GM19025 (cell line): Measurements from ENCODE around the gene ZNF816.
"Not testable (repeated sequence)": the region's sequence is repeated elsewhere in the genome, so short reads cannot be mapped to it uniquely, and the experiment has no call there.

Source experiments
- ATAC-seq: cut with Tn5 transposase; IDR thresholded peaks from one replicate; pipeline ENCODE4 v1.9.1; 2021; ENCODE audit warnings: mild to moderate bottlenecking, low read depth, moderate library complexity; ENCODE audit not compliant: unreplicated experiment

The ZNF816 gene

DNA sequence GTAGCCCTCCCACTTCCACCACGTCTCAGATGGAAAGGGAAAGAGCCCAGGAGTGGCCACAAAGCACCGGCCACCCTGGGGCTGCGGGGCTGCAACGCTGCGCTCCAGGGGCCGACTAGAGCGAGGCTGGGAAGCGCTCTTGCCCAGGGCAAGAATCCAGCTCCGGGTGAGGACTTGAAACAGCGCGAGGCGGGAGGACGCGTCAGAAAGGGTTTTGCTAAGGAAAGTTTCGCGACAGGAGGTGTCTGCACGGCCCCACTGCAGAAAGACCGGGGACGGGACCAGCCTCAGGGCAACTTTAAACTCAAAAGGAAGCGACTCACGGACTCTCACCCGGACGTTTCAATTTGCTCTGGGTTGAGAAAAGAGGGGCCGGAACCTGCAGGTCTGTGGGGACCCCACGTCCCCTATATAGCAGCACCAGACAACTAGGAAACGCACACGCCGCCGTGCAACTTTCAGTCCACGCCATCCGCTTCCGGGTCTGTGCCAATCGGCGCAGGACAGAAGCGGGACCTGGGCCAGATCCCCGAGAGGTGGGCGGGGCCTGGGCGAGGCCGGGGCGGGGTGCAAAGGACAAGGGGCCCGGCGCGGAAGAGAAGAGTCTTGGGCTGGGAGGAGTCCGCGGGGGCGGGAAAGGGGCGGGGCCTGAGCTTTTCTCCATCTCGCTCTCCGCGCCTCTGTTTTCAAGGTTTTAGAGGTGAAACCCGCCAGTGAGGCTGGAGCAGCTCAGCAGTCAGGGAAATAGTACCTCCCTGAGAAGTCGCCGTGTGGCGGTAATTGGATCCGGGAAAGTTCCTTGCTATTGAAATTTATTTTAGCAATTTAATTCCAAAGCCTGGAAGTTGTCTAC, at the start of gene ZNF816:
Gene ZNF816 (minus strand): TSS at position 488 of the 853 bp plus-strand sequence. CDS start 6,792 bp downstream, outside the sequence.
- ATAC-seq: peak; percentile 99

DNA sequence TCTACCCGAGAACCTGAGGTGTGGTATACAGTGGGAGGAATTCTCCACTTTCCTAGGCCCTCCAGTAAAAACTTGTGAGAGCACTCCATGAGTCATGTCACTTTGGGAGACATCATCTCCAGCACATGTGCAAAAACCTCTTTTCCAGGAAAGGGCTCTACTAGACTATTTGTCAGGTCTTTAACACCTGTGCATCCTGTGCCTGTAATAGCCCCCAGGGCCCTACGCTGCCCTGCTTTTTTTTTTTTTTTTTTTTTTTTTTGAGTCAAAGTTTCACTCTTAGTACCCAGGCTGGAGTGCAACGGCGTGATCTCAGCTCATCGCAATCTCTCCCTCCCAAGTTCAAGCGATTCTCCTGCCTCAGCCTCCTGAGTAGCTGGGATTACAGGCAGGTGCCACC, 49.3 kb upstream of the ZNF816 start:
- no peak for ATAC-seq

DNA sequence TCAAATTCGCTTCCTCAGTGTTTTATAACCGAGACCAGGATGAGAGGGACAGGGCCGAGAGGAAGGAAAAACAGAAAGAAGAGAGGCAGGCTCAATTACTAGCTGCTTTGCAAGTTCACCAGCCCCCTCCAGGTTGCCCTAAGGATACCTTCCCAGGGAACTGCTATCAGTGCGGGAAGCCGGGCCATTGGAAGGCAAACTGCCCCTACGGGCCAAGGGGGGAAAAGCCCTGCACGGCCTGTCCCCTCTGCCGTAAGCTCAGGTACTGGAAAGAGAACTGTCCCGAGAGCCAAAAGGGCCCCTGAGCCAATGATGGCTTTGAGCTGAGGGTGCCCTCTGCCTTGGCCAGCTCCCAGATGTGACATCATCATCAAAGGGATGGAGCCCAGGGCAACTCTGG, 47.8 kb upstream of the ZNF816 start:
- ATAC-seq: no peak

DNA sequence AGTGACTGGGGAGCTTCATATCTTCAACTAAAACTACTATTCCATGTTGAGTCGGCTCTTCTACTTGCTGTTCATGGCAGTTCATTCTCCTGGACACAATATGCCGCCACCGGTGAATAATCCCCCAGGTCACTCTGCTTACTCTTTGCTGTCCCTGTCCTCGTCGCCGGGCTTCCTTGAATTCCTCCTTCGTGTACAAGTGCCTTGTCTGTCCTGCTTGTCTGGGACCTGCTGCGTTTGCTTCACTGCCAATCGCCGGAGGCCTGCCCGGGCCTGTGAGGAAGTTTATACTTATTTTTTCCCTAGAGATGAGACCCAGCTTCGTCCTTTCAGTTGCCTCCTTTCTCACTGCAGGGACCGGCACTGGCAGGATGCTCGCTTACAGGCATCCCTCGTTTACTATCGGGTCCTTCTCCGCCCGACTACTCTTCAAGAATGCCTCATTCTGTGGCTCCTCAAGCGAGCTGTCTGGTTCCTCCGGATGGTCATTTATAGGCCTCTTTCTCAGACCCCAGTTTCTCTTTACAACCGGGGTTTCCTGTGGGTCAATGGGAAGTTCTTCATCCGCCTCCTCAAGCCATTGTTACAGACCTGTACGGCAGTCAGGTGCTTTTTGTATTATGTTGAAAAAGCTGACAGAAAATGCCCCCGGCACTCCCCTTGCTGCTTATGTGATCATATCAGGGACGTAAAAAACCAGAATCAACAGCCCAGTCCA, 45.5 kb upstream of the ZNF816 start:
- ATAC-seq: no peak

DNA sequence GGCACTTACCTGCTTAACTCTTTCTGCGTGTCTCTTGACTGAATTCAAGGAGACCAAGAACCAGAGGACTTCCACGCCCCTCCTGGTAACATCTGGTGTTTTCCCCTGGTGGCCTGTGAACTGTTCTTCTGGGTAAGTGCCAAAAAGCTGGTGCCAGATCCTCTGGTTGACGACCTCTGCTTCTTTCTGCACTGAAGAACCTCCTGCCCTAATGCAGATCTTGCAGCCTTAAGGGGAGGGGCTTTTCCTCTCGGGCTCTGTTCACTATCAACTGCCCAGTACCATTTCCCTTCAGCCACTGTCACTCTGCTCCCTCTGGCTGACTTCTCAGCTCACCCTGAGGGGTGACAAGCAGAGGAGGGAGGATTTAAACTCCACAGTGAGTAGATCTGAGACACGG, 44.9 kb upstream of the ZNF816 start:
- ATAC-seq: no peak

DNA sequence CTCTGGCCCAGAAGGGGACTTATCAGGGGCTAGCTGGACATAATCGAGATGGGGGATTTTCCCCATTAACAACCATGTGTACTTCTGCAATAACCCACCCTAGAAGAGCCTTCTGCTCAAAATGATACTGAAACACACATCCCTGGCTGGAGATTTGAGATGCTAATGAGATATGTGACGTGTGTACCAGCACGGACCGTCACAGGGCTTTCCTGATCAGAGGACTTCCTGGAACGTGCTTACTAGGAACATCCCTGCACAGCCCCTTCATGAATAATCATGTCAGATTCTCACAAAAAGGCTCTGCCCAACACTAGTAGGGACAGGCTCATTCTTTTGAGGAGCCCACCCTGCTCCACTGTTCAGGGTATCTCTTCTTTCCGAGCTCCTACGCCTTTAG, 44.5 kb upstream of the ZNF816 start:
- no peak for ATAC-seq

DNA sequence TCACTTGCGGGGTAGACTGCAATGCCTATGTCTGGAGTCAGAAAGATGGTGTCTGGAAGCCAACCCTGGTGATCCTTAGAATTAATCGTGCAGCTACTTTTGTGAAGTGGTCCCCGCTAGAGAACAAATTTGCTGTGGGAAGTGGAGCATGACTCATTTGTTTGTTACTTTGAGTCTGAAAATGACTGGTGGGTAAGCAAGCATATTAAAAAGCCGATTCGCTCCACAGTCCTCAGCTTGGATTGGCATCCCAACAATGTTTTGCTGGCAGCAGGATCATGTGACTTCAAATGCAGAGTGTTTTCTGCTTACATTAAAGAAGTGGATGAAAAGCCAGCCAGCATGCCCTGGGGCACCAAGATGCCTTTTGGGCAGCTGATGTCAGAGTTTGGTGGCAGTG, 41.6 kb upstream of the ZNF816 start:
- no peak for ATAC-seq

DNA sequence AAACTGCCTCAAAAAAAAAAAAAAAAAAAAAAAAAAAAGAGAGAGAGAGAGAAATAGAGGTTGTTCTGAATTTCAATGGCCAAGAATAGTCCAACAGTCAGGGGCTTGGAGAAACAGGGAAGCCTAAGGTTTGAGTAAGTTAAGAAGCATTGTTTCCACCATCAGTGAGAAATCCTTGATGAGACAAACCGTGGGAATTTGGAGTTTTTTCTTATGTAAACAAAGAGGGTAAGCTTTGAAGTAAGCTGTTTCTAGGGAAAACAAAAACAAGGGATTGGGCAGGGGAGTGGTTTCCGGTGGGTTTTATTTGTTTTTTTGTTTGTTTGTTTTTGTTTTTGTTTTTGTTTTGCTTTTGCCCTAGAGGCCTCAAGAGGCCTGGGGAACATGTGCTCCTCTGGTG, 39.8 kb upstream of the ZNF816 start:
- no peak for ATAC-seq

DNA sequence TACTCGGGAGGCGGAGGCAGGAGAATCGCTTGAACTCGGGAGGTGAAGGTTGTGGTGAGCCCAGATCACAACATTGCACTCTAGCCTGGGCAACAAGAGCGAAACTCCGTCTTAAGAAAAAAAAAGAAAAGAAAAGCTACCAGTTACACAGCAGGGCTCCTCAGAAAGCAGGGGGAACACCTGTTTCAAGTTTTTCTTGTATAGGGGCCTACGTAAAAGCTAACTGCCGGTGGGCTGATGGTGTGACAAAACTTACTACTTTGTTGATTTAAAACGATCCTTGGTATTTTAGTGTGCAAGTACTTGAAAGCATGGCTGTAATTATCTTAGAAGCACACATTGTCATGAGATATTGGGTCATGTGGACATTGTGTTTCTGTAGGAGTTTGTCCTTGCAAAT, 35.3 kb upstream of the ZNF816 start:
- no peak for ATAC-seq

DNA sequence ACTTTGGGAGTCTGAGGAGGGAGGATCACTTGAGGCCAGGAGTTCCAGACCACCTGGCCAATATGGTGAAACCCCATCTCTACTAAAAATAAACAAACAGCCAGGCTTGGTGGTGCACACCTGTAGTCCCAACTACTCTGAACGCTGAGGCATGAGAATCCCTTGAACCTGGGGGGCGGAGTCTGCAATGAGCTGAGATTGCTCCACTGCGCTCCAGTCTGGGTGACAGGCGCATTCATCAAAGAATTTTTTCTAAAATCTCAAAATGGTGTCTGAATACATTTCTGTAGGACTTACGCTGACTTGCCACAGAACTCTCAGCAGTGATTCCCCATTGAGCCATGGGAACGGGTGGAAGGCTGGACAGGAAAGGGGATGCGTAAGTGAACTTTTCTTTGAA, 33.0 kb upstream of the ZNF816 start:
- no peak for ATAC-seq

DNA sequence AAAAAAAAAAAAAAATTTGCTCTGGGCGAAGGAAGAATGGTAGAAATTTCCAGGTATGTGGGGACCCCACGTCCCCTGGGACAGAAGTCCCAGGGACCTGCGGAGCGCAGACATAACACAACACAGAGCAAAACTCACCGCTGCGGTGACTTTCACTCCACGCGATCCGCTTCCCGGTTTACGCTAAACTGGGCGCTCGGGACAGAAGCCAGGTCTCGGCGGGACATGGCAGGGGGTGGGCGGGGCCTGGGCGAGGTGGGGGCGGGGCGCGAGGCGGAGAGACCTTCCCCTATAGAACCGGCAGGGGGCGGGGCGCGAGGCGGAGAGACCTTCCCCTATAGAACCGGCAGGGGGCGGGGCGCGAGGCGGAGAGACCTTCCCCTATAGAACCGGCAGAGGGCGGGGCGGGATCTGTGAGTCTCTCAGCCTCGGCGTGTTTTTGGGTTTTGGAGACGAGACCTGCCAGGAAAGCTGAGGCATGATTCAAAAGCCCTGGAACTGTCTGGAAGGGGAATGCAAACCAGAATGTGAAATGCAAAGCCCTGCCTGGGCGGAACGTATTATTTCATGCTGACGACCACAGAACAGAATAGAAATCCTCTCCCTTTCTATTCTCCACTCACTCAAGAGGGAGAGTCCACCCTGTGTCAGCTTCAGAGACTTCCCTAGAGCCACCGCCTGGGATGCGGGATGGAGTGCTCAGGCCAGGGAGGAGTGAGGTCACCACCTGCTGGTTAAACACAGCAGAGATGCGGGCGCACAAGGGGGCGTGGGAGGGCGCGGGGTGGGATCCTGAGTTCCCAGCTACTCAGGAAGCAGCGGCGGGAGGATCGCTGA, 30.9 kb upstream of the ZNF816 start:
- ATAC-seq: no peak

DNA sequence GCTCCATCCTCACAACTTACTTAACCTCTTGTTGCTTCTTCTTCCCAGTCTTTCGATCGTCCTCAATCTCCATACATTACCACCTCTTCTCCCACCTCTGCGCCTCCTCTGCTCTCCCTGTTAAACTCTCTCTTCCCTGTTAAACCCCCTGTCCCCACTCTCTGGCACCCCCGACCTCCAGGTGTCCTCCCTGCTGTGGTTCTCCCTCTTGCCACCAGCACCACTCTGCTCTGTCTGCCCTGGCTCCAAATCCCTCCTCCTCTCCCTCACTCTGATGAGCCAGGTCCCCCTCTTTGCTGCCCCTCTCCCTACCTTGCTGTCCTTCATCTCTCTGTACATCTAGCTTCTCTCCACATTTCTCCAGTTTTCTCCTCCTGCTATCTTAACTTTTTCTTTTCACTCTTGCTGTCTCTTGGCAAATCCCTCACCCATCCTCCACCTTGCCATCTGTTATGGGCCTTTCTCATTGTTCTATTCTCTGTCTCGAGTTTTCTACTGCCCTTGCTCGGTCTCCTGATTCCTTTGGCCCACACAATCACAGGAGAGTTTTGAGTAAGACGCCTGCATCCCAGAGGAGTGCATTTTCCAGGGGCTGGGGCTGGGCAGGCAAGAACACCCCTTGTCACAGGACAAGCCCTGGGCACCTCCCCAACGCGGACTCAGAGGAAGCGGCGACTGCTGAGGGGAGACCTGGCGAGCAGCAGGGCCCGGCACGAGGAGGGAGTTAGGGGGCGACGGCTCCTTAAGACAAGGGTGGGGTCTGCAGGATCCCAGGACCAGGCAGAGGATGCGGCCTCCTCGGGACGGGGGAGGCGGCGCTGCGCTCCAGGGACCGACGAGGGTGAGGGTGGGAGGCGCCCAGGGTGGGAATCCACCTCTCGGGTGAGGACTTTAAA, 29.7 kb upstream of the ZNF816 start:
- no peak for ATAC-seq

DNA sequence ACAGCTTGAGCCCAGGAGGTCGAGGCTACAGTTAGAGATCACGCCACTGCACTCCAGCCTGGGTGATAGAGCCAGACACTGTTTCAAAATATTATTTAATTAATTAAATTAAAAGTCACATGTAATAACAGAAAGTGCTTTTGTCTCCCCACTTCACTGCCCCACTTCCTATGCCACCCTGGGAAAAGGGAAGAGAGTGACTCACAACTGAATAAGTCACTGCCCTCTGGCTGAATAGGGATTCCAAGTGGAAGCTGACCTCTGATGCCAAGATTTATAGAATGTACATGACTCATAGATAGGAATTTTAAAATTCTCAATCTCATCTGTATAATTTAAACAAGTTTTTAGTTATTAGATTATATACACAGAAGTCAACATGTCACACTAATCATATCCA, 28.8 kb upstream of the ZNF816 start:
- ATAC-seq: no peak

DNA sequence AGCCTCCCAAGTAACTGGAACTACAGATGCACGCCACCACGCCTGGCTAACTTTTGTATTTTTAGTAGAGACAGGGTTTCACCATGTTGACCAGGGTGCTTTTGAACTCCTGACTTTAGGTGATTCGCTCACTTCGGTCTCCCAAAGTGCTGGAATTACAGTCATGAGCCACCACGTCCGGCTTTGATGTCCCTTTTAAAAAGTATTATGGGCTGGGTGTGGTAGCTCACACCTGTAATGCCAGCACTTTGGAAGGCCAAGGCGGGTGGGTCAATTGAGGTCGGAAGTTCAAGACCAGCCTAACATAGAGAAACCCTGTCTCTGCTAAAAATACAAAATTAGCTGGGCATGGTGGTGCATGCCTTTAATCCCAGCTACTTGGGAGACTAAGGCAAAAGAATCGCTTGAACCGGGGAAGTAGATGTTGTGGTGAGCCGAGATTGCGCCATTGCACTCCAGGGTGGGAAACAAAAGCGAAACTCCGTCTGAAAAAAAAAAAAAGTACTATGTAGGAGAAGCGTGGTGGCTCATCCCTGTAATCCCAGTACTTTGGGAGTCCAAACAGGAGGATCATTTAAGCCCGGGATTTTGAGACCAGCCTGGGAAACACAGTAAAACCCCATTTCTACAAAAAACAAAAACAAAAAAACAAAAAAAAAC, 28.2 kb upstream of the ZNF816 start:
- ATAC-seq: no peak

DNA sequence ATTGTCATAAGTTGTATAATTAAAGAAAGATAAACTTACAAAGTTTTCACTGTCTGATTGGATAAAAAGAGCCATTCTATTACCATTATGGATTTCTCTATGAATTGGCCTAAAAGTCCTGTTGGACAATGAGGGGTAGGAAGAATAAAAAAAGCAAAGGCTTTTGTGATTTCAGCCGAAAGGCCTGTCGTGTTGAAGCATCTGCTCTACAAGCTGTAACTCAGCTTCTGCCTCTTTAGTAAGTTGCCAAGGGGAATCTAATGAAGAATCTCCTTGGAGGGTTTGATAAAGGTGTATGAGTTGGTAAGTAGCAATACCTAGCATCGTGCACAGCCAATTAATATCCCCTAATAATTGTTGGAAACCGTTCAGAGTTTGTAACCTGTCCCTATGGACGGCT, 25.8 kb upstream of the ZNF816 start:
- ATAC-seq: no peak

DNA sequence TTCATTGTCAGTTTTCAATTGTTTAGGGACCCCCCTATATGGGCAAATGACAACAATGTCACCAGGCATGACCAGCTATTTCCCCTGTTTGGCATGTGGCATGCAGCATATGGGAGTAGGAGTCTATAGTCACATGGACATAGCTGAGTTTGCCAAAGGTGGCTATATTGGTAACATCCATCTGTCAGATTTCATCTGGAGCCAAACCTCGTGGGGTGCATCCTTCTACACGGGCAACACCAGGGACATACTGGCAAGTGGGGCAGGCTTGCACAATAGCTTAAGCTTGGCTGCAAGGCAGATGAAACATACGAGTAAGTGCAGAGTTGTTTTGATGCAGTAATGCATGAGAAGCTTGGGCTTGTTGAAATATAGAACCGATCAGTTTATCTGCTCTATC, 24.5 kb upstream of the ZNF816 start:
- no peak for ATAC-seq

DNA sequence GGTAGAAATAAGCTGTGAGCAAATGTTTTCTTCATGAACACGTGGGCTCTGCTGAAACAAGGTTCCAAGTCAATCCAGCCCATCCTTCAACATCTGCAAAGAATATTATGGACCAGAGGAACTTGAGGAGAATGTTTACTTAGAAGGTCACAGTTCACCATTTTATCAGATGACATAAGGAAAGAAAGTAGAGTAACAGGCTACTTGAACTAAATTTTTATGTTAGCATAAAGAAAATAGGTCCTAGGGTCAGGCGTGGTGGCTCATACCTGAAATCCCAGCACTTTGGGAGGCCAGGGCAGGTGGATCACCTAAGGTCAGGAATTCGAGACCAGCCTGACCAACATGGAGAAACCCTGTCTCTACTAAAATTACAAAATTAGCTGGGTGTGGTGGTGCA, 20.5 kb upstream of the ZNF816 start:
- ATAC-seq: not testable (repeated sequence)

DNA sequence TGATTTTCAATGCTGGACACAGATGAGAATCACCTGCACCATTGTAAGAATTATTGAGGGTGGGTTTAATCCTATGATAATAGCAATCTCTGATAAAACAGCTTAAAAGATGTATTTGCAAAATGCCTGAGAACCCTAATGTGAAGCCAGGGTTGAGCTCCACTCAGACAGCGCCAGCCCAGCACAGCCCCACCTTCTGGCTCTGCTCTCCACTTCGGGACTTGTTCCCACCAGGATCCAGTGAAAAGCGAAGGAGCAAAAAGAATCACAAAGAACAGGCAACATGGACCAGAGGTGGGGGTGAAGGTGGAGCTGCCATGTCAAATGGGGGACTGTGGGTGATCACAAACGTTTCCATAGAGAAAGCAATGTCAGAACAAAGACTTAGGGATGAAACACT, 18.6 kb upstream of the ZNF816 start:
- ATAC-seq: no peak

DNA sequence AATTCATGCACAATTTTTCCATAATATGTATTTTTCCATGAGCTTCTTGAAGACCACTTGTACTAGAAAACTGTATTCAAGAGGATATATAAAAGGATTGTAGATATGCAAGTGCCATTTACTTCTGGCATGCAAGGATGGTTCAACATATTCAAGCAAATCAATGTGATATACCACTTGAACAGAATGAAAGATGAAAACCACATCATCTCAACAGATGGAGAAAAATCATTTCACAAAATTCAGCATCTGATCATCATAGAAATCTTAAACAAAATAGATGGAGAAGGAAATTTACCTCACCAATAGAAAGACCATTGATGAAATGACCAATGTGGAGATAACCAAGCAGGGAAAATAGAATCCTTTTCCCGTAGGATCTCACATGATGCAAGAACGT, 5.1 kb upstream of the ZNF816 start:
- no peak for ATAC-seq

DNA sequence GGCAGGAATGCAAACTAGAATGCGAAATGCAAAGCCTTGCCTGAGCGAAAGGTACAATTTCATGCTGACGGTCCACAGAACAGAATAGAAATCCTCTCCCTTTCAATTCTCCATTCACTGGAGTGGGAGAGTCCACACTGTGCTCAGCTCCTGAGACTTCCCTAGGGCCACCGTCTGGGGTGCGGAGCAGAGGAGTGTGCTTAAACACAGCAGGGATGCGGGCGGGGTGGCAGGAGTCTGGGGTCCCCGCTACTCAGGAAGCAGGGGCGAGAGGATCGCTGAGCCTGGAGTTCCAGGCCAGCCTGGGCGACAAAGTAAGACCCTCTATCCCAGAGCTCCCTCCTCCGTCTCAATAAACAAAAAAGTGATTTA, 552 bp upstream of the ZNF816 start:
- ATAC-seq: peak; percentile 22
